ENCODE data around the gene PNLIPRP2.
A peak's percentile ranks its signal among the peaks of the same experiment; 100 is the strongest.

Gene PNLIPRP2

GRCh38 chr10:116686632-116687031, 65.9 kb downstream of the PNLIPRP2 start:
- DNase-seq = no peak

GRCh38 chr10:116687633-116688032, 66.9 kb downstream of the PNLIPRP2 start:
- no peak for DNase-seq

GRCh38 chr10:116688241-116688711, 67.5 kb downstream of the PNLIPRP2 start:
- no peak for DNase-seq

- no peak for DNase-seq
These were observed 68.2 kb downstream of the PNLIPRP2 start for GRCh38 chr10:116688741-116689495.

DNA sequence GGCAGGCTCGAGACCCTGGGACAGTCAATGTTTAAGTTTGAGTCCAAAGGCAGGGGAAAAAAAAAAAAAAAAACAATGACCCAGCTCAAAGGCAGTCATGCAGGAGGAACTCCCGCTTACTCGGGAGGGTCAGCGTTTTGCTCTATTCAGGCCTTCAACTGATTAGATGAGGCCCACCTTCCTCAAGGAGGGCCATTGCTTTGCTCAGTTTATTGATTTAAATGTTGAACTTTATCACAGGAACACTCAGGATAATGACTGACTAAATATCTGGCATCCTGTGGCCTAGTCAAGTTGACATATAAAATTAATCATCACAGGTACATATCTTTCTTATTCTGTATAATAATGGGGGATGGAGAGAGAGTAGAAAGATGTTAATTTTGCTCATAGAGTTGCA, 69.0 kb downstream of the PNLIPRP2 start:
- no peak for DNase-seq

- DNase-seq = no peak
These were observed 69.9 kb downstream of the PNLIPRP2 start for GRCh38 chr10:116690356-116691322.

DNA sequence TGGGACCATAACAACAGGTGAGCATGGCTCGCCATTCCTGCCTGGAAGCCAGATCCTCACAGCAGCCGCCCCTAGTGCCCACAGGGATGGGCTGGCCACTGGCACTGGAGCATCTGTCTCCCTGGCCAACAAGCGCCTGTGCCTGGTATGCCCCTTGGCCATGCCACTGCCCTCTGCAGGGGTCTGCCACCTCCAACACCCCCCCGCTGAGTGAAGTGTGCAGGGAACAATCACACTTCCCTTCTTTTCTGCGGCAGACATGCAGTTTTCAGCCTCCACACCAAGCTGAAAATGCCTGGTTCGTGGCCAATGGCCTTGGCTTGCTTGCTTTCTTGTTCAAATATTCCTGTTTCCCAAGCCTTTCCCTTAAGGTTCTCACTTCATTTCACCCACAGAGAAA, 70.9 kb downstream of the PNLIPRP2 start:
- no peak for DNase-seq

DNA sequence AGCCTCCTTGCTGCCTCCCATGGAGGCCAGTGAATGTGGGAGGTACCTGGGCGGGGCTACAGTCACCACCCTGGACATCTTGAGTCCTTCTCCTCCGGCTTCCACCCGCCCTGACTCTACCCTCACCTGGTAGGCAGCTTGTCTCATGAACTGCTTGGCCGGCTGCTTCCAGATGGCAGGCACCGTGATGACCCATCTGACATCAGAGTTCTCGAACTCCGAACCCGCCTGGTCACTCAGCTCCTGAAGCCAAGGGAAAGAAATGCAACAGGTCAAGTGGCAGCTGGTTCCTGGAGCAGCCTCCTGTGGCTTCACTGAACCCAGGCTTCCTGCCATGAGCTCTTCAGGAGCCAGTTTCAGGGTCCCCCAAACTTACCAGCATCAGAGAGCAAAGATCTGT, 71.5 kb downstream of the PNLIPRP2 start:
- no peak for DNase-seq

GRCh38 chr10:116694243-116694926, 73.6 kb downstream of the PNLIPRP2 start:
- peak; percentile 12 for DNase-seq

All from NCI-H69 (cell line).